H9 (cell line): Measurements from ENCODE around the gene SPN. TPM values are rescaled to one million over a fixed set of nuclear protein-coding genes. Genes with fewer than 3 reads are reported as not detected.

Experiments used
- DNase-seq: peaks from one replicate; pipeline ENCODE4 v3.0.0-alpha.2; 2017
- H2AFZ ChIP-seq: one replicate; pipeline ENCODE4 v1.6.1; 2013; ENCODE audit warnings: mild to moderate bottlenecking, low read length, control low read depth, moderate library complexity
- H2AK5ac ChIP-seq: 2 replicates; pipeline ENCODE4 v1.6.1; 2013; ENCODE audit warnings: low read length, control low read depth, mixed read lengths; ENCODE audit not compliant: insufficient read length
- H2BK120ac ChIP-seq: one replicate; pipeline ENCODE4 v1.6.1; 2013; ENCODE audit warnings: low read depth, mild to moderate bottlenecking, low read length, control low read depth, inconsistent platforms; ENCODE audit not compliant: poor library complexity, severe bottlenecking
- H2BK12ac ChIP-seq: 2 replicates; pipeline ENCODE4 v1.6.1; 2013; ENCODE audit warnings: low read length, control low read depth, mixed read lengths, low read depth; ENCODE audit not compliant: insufficient read length
- H2BK15ac ChIP-seq: 2 replicates; pipeline ENCODE4 v1.6.1; 2013; ENCODE audit warnings: low read depth, low read length, control low read depth
- H2BK20ac ChIP-seq: one replicate; pipeline ENCODE4 v1.6.1; 2013; ENCODE audit warnings: low read depth, mild to moderate bottlenecking, low read length, control low read depth, inconsistent platforms; ENCODE audit not compliant: poor library complexity, severe bottlenecking
- H2BK5ac ChIP-seq: 2 replicates; pipeline ENCODE4 v1.6.1; 2013; ENCODE audit warnings: low read length, control low read depth, mixed read lengths; ENCODE audit not compliant: insufficient read length
- H3K14ac ChIP-seq: 2 replicates; pipeline ENCODE4 v1.6.1; 2013; ENCODE audit warnings: low read length, control low read depth; ENCODE audit not compliant: insufficient read depth
- H3K18ac ChIP-seq: 2 replicates; pipeline ENCODE4 v1.6.1; 2013; ENCODE audit warnings: low read depth, mild to moderate bottlenecking, mixed read lengths, low read length, control low read depth; ENCODE audit not compliant: insufficient read length
- H3K23ac ChIP-seq: 2 replicates; pipeline ENCODE4 v1.6.1; 2013; ENCODE audit warnings: low read length, control low read depth, mixed read lengths, low read depth; ENCODE audit not compliant: insufficient read length
- H3K23me2 ChIP-seq: 2 replicates; pipeline ENCODE4 v1.6.1; 2013; ENCODE audit warnings: low read depth, mild to moderate bottlenecking, mixed read lengths, low read length, control low read depth; ENCODE audit not compliant: insufficient read length, poor library complexity, severe bottlenecking
- H3K27ac ChIP-seq: 2 replicates; pipeline ENCODE4 v1.5.1; 2013; ENCODE audit warnings: low read length, control low read depth, mixed read lengths, low read depth; ENCODE audit not compliant: insufficient read length
- H3K27me3 ChIP-seq: 2 replicates; pipeline ENCODE4 v1.6.1; 2013; ENCODE audit warnings: low read length, control low read depth, inconsistent platforms; ENCODE audit not compliant: insufficient read depth
- H3K4ac ChIP-seq: 2 replicates; pipeline ENCODE4 v1.6.1; 2013; ENCODE audit warnings: low read depth, mild to moderate bottlenecking, control low read depth, inconsistent platforms, low read length, moderate library complexity
- H3K4me1 ChIP-seq: 2 replicates; pipeline ENCODE4 v1.6.1; 2013; ENCODE audit warnings: low read length, control low read depth, inconsistent platforms; ENCODE audit not compliant: insufficient read depth
- H3K4me2 ChIP-seq: 2 replicates; pipeline ENCODE4 v1.6.1; 2013; ENCODE audit warnings: low read length, control low read depth, mixed read lengths; ENCODE audit not compliant: insufficient read length, insufficient read depth
- H3K56ac ChIP-seq: 2 replicates; pipeline ENCODE4 v1.6.1; 2013; ENCODE audit warnings: low read depth, mild to moderate bottlenecking, mixed read lengths, low read length, control low read depth; ENCODE audit not compliant: insufficient read length
- H3K79me1 ChIP-seq: 2 replicates; pipeline ENCODE4 v1.6.1; 2013; ENCODE audit warnings: low read depth, mild to moderate bottlenecking, moderate library complexity, low read length, control low read depth, inconsistent platforms; ENCODE audit not compliant: insufficient read depth, poor library complexity, severe bottlenecking
- H3K79me2 ChIP-seq: 2 replicates; pipeline ENCODE4 v1.6.1; 2013; ENCODE audit warnings: low read length, control low read depth, inconsistent platforms; ENCODE audit not compliant: insufficient read depth
- H3K9ac ChIP-seq: 2 replicates; pipeline ENCODE4 v1.6.1; 2013; ENCODE audit warnings: low read length, control low read depth, mixed read lengths; ENCODE audit not compliant: insufficient read length; ENCODE audit errors: extremely low read depth
- H3K9me3 ChIP-seq: one replicate; pipeline ENCODE4 v1.6.1; 2013; ENCODE audit warnings: low read depth, low read length, inconsistent platforms; ENCODE audit not compliant: control insufficient read depth
- H3T11ph ChIP-seq: one replicate; pipeline ENCODE4 v1.6.1; 2013; ENCODE audit warnings: mild to moderate bottlenecking, low read length, control low read depth, inconsistent platforms
- H4K20me1 ChIP-seq: one replicate; pipeline ENCODE4 v1.6.1; 2013; ENCODE audit not compliant: control insufficient read depth, insufficient read length, insufficient read depth
- H4K5ac ChIP-seq: 2 replicates; pipeline ENCODE4 v1.6.1; 2013; ENCODE audit warnings: low read depth, mild to moderate bottlenecking, mixed read lengths, low read length, control low read depth; ENCODE audit not compliant: insufficient read length
- H4K8ac ChIP-seq: replicated peaks from 2 replicates; pipeline ENCODE4 v1.6.1; 2013; ENCODE audit warnings: low read length, control low read depth, mixed read lengths, low read depth; ENCODE audit not compliant: insufficient read length
- H4K91ac ChIP-seq: 2 replicates; pipeline ENCODE4 v1.6.1; 2013; ENCODE audit warnings: low read depth, mild to moderate bottlenecking, moderate library complexity, mixed read lengths, low read length, control low read depth; ENCODE audit not compliant: insufficient read length
- H3K27ac Mint-ChIP-seq, 3 experiments: 2 replicates in 2 of 3; 3 replicates in 1 of 3; pipeline ENCODE4 v1.8.0; 2020 to 2021; ENCODE audit warnings: mixed read lengths in 3 of 3, mild to moderate bottlenecking in 1 of 3, moderate library complexity in 1 of 3
- H3K27me3 Mint-ChIP-seq: 2 replicates; pipeline ENCODE4 v1.8.0; 2021; ENCODE audit warnings: low read depth, mild to moderate bottlenecking, moderate library complexity, mixed read lengths
- H3K36me3 Mint-ChIP-seq, 3 experiments: 2 replicates in 2 of 3; 3 replicates in 1 of 3; pipeline ENCODE4 v1.8.0; 2020 to 2021; ENCODE audit warnings: low read depth in 3 of 3, mixed read lengths in 3 of 3; ENCODE audit not compliant: insufficient read depth in 1 of 3
- H3K4me1 Mint-ChIP-seq, 2 experiments: 2 replicates each; pipeline ENCODE4 v1.8.0; 2020; ENCODE audit warnings: mixed read lengths in 2 of 2
- H3K4me3 Mint-ChIP-seq, 2 experiments: 2 replicates in 1 of 2; 3 replicates in 1 of 2; pipeline ENCODE4 v1.8.0; 2020 to 2021; ENCODE audit warnings: mild to moderate bottlenecking in 2 of 2, mixed read lengths in 2 of 2, moderate library complexity in 1 of 2
- H3K9me3 Mint-ChIP-seq, 2 experiments: 2 replicates in 1 of 2; 3 replicates in 1 of 2; pipeline ENCODE4 v1.8.0; 2020; ENCODE audit warnings: mild to moderate bottlenecking in 2 of 2, mixed read lengths in 2 of 2, moderate library complexity in 1 of 2
- WGBS: extraction: QIAGEN DNeasy Blood & Tissue Kit; methylation state at CpG from one replicate; pipeline ENCODE4 v1.1.7; 2013; ENCODE audit warnings: missing lambda C conversion rate, low lambda C conversion rate, mixed read lengths; ENCODE audit not compliant: insufficient read length; ENCODE audit errors: extremely low coverage; 5-methylcytosine and 5-hydroxymethylcytosine counted together
- total RNA-seq: library from RNA; stranded (reverse); gene quantifications from 2 replicates; pipeline ENCODE4 v1.2.1, GENCODE V29; 2021
- TF ChIP-seq, protein P1 (sequence below): fragments of 200-600 bp; sonication (generic); conservative IDR thresholded peaks from 3 replicates; pipeline ENCODE4 v1.8.0; 2021; ENCODE audit warnings: antibody characterized with exemption, mild to moderate bottlenecking

The SPN gene
- total RNA-seq, 1 experiment from 2014 or later: 0.77 TPM

DNA sequence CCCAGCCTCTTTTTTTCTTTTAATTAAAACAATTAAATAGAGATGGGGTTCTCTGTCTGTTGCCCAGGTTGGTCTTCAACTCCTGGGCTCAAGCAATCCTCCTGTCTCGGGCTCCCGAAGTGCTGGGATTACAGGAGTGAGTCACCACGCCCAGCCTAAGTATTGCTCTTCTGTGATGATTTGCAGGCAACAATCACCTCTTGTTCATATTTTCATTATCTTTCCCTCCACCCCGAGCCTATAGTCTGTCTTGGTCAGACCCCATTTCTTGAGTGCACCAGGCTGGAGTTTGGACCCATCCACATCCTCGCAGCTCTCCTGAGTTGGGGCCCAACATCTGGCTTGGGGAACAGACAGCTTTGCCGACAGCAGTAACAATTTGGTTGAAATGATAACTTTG is 4.3 kb upstream of the SPN start:
- H2BK12ac ChIP-seq: no peak overlapping the region
- H3K4me2 ChIP-seq: no peak overlapping the region
- H3K23me2 ChIP-seq: no peaks in the 10 kb centered on the region
- TF ChIP-seq, protein P1, sequence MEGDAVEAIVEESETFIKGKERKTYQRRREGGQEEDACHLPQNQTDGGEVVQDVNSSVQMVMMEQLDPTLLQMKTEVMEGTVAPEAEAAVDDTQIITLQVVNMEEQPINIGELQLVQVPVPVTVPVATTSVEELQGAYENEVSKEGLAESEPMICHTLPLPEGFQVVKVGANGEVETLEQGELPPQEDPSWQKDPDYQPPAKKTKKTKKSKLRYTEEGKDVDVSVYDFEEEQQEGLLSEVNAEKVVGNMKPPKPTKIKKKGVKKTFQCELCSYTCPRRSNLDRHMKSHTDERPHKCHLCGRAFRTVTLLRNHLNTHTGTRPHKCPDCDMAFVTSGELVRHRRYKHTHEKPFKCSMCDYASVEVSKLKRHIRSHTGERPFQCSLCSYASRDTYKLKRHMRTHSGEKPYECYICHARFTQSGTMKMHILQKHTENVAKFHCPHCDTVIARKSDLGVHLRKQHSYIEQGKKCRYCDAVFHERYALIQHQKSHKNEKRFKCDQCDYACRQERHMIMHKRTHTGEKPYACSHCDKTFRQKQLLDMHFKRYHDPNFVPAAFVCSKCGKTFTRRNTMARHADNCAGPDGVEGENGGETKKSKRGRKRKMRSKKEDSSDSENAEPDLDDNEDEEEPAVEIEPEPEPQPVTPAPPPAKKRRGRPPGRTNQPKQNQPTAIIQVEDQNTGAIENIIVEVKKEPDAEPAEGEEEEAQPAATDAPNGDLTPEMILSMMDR: no peak
- no peaks in the 10 kb centered on the region for H3K79me1 ChIP-seq
- H3K4me1 ChIP-seq: no peaks in the 10 kb centered on the region
- Mint-ChIP-seq H3K4me1 (peaks cover 10 to 17% of the 10 kb centered on the region in 2 experiments), H3K36me3 (no peaks in the 10 kb centered on the region), H3K27ac (no peak overlapping the region), H3K27me3 (no peaks in the 10 kb centered on the region; the same call in 1 of the 2 replicates), H3K4me3 (no peak overlapping the region; a peak in 1 of 5 replicates), H3K9me3 (no peaks in the 10 kb centered on the region)
- no peak overlapping the region for H2AFZ ChIP-seq
- H2AK5ac ChIP-seq: no peak overlapping the region
- no peak overlapping the region for H3K23ac ChIP-seq
- no peak overlapping the region for H3K4ac ChIP-seq
- no peaks in the 10 kb centered on the region for H4K20me1 ChIP-seq
- no peaks in the 10 kb centered on the region for H3K79me2 ChIP-seq
- no peak overlapping the region for H2BK15ac ChIP-seq
- no peaks in the 10 kb centered on the region for H3K27me3 ChIP-seq
- H2BK5ac ChIP-seq: no peak overlapping the region
- no peak overlapping the region for H3K18ac ChIP-seq
- WGBS: no CpG with 5 or more reads among the region's 6 CpGs
- no peaks in the 10 kb centered on the region for H3K9me3 ChIP-seq
- H4K5ac ChIP-seq: no peak overlapping the region
- no peak overlapping the region for H4K91ac ChIP-seq
- H4K8ac ChIP-seq: no peak overlapping the region
- no peak overlapping the region for H3K27ac ChIP-seq
- H3K14ac ChIP-seq: no peak overlapping the region
- no peak overlapping the region for H3T11ph ChIP-seq
- no peak overlapping the region for H3K56ac ChIP-seq
- no peak overlapping the region for H2BK20ac ChIP-seq
- H2BK120ac ChIP-seq: no peak overlapping the region
- H3K9ac ChIP-seq: no peak overlapping the region
- DNase-seq: no peak
